ENCODE results near the gene NT5DC3.

The NT5DC3 gene

DNA sequence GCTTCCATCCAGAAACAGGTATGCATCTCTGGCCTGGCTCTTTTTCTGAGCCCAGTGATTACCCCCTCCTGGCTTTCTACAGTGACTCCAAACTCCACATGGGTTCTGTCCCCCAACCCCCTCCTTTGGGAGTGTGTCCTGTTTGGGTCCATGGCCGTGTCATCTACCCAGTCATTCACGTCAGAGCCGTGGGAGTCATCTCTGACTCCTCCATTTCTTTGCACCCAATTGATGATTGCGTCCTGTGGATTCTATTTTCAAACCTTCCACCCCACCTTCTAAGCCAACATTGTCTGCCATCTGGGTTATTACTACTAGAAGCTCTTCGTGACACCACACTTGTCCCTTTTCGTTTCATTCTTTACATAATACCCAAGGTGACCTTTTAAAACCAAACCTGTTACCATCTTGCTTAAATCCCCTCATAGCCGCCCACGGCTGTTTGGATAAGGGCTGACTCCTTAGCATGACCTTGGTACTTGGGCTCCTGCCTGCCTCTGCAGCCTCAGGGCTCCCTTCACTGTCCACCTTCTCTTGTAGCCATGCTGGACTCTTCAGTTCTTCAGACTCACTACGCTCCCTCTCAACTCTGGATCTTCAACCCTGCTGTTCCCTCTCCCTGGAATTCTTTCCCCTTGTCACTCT, 38.1 kb upstream of the NT5DC3 start:
- H3K27me3 ChIP-seq (ENCODE audit: insufficient read depth, low read length, poor library complexity, severe bottlenecking), result no peaks in the 10 kb centered on the region
- H3K9me2 ChIP-seq (replicated peaks; ENCODE audit: low read depth, low read length), result no peaks in the 10 kb centered on the region
- no peaks in the 10 kb centered on the region for H3K36me3 ChIP-seq (ENCODE audit: insufficient read depth, low read length)
- H3K79me2 ChIP-seq (ENCODE audit: insufficient read depth, low read length), result no peaks in the 10 kb centered on the region
- peak overlapping the region; percentile 77 for H3K4me2 ChIP-seq (ENCODE audit: low read depth, low read length, poor library complexity, severe bottlenecking)
- H3K9me3 ChIP-seq (ENCODE audit: insufficient read depth, low read depth, low read length), result no peaks in the 10 kb centered on the region
- no peak overlapping the region for H3K4me3 ChIP-seq (ENCODE audit: low read length, poor library complexity, severe bottlenecking)
- peaks cover 49% of the 10 kb centered on the region for H3K4me1 ChIP-seq (ENCODE audit: insufficient read depth, low read length, poor library complexity, severe bottlenecking)
- TF ChIP-seq, protein P1, sequence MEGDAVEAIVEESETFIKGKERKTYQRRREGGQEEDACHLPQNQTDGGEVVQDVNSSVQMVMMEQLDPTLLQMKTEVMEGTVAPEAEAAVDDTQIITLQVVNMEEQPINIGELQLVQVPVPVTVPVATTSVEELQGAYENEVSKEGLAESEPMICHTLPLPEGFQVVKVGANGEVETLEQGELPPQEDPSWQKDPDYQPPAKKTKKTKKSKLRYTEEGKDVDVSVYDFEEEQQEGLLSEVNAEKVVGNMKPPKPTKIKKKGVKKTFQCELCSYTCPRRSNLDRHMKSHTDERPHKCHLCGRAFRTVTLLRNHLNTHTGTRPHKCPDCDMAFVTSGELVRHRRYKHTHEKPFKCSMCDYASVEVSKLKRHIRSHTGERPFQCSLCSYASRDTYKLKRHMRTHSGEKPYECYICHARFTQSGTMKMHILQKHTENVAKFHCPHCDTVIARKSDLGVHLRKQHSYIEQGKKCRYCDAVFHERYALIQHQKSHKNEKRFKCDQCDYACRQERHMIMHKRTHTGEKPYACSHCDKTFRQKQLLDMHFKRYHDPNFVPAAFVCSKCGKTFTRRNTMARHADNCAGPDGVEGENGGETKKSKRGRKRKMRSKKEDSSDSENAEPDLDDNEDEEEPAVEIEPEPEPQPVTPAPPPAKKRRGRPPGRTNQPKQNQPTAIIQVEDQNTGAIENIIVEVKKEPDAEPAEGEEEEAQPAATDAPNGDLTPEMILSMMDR (conservative IDR thresholded peaks at IDR 0.05; ENCODE audit: low read length), result no peak
- no peak for TF ChIP-seq EZH2phosphoT487 (IDR thresholded peaks at IDR 0.05; ENCODE audit: borderline replicate concordance)
- H2AFZ ChIP-seq (ENCODE audit: low read length), result 0 out of 2 replicates have a peak overlapping the region, but pooled peaks have one; percentile 16
- H4K20me1 ChIP-seq (ENCODE audit: insufficient read depth, low read length, poor library complexity, severe bottlenecking), result no peaks in the 10 kb centered on the region
- H3K9ac ChIP-seq (ENCODE audit: low read depth, low read length, poor library complexity, severe bottlenecking), result peak overlapping the region; percentile 65
- H3F3A ChIP-seq (ENCODE audit: low read depth), result 0 out of 2 replicates have a peak, but pooled peaks cover 3% of the 10 kb centered on the region

DNA sequence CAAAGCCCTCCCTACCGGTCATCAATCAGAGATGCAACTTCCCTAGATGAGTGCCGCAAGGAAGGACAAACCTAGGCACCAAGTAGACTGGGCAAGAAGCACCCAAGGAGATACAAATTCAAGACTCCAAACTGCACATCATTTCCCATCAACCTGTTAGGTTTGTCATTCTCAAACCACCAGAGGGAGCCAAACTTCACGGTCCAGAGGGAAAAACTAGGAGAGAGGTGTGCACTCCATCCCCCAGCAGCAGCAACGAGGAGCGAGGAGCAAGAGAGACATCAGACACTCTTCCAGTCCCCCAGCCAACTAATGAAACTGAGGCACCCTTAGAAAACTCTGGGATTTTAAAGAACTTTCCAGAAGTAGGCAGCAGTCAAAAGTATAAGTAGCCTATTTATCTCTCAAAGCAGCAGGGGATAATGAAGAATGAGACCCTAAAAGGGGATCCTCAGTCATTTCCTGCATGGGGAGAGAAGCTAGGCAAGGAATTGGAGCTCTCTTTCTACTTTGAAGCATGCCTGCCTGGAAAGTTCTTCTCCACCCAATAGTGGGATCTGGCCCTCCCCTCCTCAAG, 37.0 kb upstream of the NT5DC3 start:
- Histone ChIP-seq H3F3A (ENCODE audit: low read depth) (0 out of 2 replicates have a peak, but pooled peaks cover 3% of the 10 kb centered on the region), H3K9ac (ENCODE audit: low read depth, low read length, poor library complexity, severe bottlenecking) (peak overlapping the region; percentile 31), H3K9me3 (ENCODE audit: insufficient read depth, low read depth, low read length) (no peaks in the 10 kb centered on the region), H3K4me3 (ENCODE audit: low read length, poor library complexity, severe bottlenecking) (peak overlapping the region; percentile 50), H2AFZ (ENCODE audit: low read length) (peak overlapping the region; percentile 74), H3K4me2 (ENCODE audit: low read depth, low read length, poor library complexity, severe bottlenecking) (peak overlapping the region; percentile 69), H4K20me1 (ENCODE audit: insufficient read depth, low read length, poor library complexity, severe bottlenecking) (no peaks in the 10 kb centered on the region), H3K9me2 (replicated peaks; ENCODE audit: low read depth, low read length) (no peaks in the 10 kb centered on the region), H3K79me2 (ENCODE audit: insufficient read depth, low read length) (no peaks in the 10 kb centered on the region), H3K4me1 (ENCODE audit: insufficient read depth, low read length, poor library complexity, severe bottlenecking) (peaks cover 46% of the 10 kb centered on the region), H3K36me3 (ENCODE audit: insufficient read depth, low read length) (no peaks in the 10 kb centered on the region), H3K27me3 (ENCODE audit: insufficient read depth, low read length, poor library complexity, severe bottlenecking) (no peaks in the 10 kb centered on the region)
- TF ChIP-seq EZH2phosphoT487 (IDR thresholded peaks at IDR 0.05; ENCODE audit: borderline replicate concordance), result no peak
- TF ChIP-seq, protein P1 (conservative IDR thresholded peaks at IDR 0.05; ENCODE audit: low read length), result peak; percentile 87

DNA sequence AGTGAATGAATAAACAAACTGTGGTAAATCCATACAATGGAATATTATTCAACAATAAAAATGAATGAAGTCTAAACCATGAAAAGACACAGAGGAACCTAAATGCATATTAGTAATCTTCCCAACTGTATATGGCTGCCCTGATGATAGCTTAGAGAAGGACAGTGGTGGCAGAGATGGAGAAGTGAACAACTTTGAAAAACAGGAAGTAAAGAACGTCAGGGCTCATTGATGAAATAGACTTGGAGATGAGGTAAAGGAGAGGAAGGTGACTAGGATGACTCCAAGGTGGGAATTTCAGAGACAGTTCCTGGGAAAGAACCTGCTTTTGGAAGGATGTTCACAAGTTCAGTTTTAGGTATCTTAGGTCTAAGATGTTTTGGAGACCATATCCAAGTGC, 36.3 kb upstream of the NT5DC3 start:
- H3K27me3 ChIP-seq (ENCODE audit: insufficient read depth, low read length, poor library complexity, severe bottlenecking), result no peaks in the 10 kb centered on the region
- H3K79me2 ChIP-seq (ENCODE audit: insufficient read depth, low read length), result no peaks in the 10 kb centered on the region
- H4K20me1 ChIP-seq (ENCODE audit: insufficient read depth, low read length, poor library complexity, severe bottlenecking), result no peaks in the 10 kb centered on the region
- H3F3A ChIP-seq (ENCODE audit: low read depth), result 0 out of 2 replicates have a peak, but pooled peaks cover under 1% of the 10 kb centered on the region
- peaks cover 38% of the 10 kb centered on the region for H3K4me1 ChIP-seq (ENCODE audit: insufficient read depth, low read length, poor library complexity, severe bottlenecking)
- H3K4me2 ChIP-seq (ENCODE audit: low read depth, low read length, poor library complexity, severe bottlenecking), result no peak overlapping the region
- no peaks in the 10 kb centered on the region for H3K9me2 ChIP-seq (replicated peaks; ENCODE audit: low read depth, low read length)
- H3K9ac ChIP-seq (ENCODE audit: low read depth, low read length, poor library complexity, severe bottlenecking), result no peak overlapping the region
- no peak overlapping the region for H3K4me3 ChIP-seq (ENCODE audit: low read length, poor library complexity, severe bottlenecking)
- TF ChIP-seq EZH2phosphoT487 (IDR thresholded peaks at IDR 0.05; ENCODE audit: borderline replicate concordance), result no peak
- TF ChIP-seq, protein P1 (conservative IDR thresholded peaks at IDR 0.05; ENCODE audit: low read length), result no peak
- H3K9me3 ChIP-seq (ENCODE audit: insufficient read depth, low read depth, low read length), result no peaks in the 10 kb centered on the region
- H3K36me3 ChIP-seq (ENCODE audit: insufficient read depth, low read length), result no peaks in the 10 kb centered on the region
- H2AFZ ChIP-seq (ENCODE audit: low read length), result no peak overlapping the region; the same call in 1 of the 2 replicates

Data from Loucy (cell line).